B cell (primary cell): ENCODE measurements around the gene CCNB3. TPM values are rescaled to one million over a fixed set of nuclear protein-coding genes. Genes with fewer than 3 reads are reported as not detected.
"Not testable (repeated sequence)": the region's sequence is repeated elsewhere in the genome, so short reads cannot be mapped to it uniquely, and the experiment has no call there.

Experiments used
- ATAC-seq: fragments of 200-7000 bp; cut with Tn5 transposase; one replicate; pipeline ENCODE4 v1.10.0; 2021; ENCODE audit warnings: low read depth, mild to moderate bottlenecking, moderate number of reproducible peaks, moderate library complexity
- CTCF ChIA-PET: fragments of 350-600 bp; sonication (Branson Sonifier 250); formaldehyde crosslinking; loops from one replicate; lab custom pipeline; 2021; ENCODE audit warnings: antibody characterized with exemption, inconsistent platforms; lab: Charles Lee
- POLR2A ChIA-PET: fragments of 350-600 bp; sonication (Branson Sonifier 250); formaldehyde crosslinking; loops from one replicate; lab custom pipeline; 2021; ENCODE audit warnings: antibody characterized with exemption; lab: Charles Lee
- DNase-seq: peaks from one replicate; pipeline ENCODE4 v3.0.0; 2013
- H2AFZ ChIP-seq: 2 replicates; pipeline ENCODE4 v1.6.1; 2012; ENCODE audit warnings: mild to moderate bottlenecking, low read depth, low read length; ENCODE audit not compliant: insufficient read depth, poor library complexity, severe bottlenecking
- H3K27ac ChIP-seq, 2 donors: 1 replicate in 1 of 2; 2 replicates in 1 of 2; pipeline ENCODE4 v1.5.1; 2012 to 2013; ENCODE audit warnings: low read length in 2 of 2, mild to moderate bottlenecking in 2 of 2, moderate library complexity in 1 of 2
- H3K27me3 ChIP-seq, 4 experiments: fragments of 200-600 bp in 1 of 4; sonication (generic) in 1 of 4; replicated peaks in 1 of 4; 1 replicate in 2 of 4; 2 replicates in 2 of 4; pipeline versions ENCODE4 v1.6.1 to v1.7.0; 2013 to 2016; ENCODE audit warnings: low read length in 3 of 4, mild to moderate bottlenecking in 2 of 4, mixed read lengths in 1 of 4, moderate library complexity in 1 of 4; ENCODE audit not compliant: insufficient read depth in 4 of 4, control insufficient read depth in 3 of 4; ENCODE audit errors: control extremely low read depth in 1 of 4
- H3K36me3 ChIP-seq, 2 experiments: replicated peaks in 1 of 2; 1 replicate in 1 of 2; 2 replicates in 1 of 2; pipeline versions ENCODE4 v1.6.1 to v1.7.1; 2013; ENCODE audit warnings: low read length in 1 of 2; ENCODE audit not compliant: insufficient read depth in 2 of 2, control insufficient read depth in 1 of 2; ENCODE audit errors: control extremely low read depth in 1 of 2, extremely low read depth in 1 of 2
- H3K4me1 ChIP-seq, 2 donors: fragments of 200-600 bp in 1 of 2; sonication (generic) in 1 of 2; 1 replicate in 1 of 2; 2 replicates in 1 of 2; pipeline versions ENCODE4 v1.5.1 to v1.6.1; 2013 to 2017; ENCODE audit warnings: low read length in 2 of 2; ENCODE audit not compliant: control insufficient read depth in 2 of 2, insufficient read depth in 2 of 2
- H3K4me2 ChIP-seq: replicated peaks from 2 replicates; pipeline ENCODE3; 2012; ENCODE audit warnings: mild to moderate bottlenecking, low read depth, low read length; ENCODE audit not compliant: poor library complexity, severe bottlenecking
- H3K4me3 ChIP-seq, 5 experiments: fragments of 200-600 bp in 1 of 5; sonication (generic) in 1 of 5; 1 replicate in 3 of 5; 2 replicates in 2 of 5; pipeline versions ENCODE4 v1.5.1 to v1.7.0; 2011 to 2016; ENCODE audit warnings: low read length in 4 of 5, mild to moderate bottlenecking in 4 of 5, low read depth in 2 of 5, control low read depth in 1 of 5, moderate library complexity in 1 of 5; ENCODE audit not compliant: insufficient read depth in 1 of 5; ENCODE audit errors: control extremely low read depth in 1 of 5, extremely low read depth in 1 of 5
- H3K79me2 ChIP-seq: fragments of 200-600 bp; sonication (generic); one replicate; pipeline ENCODE4 v1.6.0; 2016; ENCODE audit warnings: low read length; ENCODE audit not compliant: control insufficient read depth, insufficient read depth
- H3K9ac ChIP-seq: fragments of 200-600 bp; sonication (generic); 2 replicates; pipeline ENCODE4 v1.6.1; 2017; ENCODE audit warnings: mild to moderate bottlenecking, low read length, moderate library complexity
- H3K9me3 ChIP-seq, 3 donors: one replicate each; pipeline versions ENCODE4 v1.6.1 to v1.7.1; 2013; ENCODE audit warnings: low read length in 2 of 3; ENCODE audit not compliant: control insufficient read depth in 2 of 3, insufficient read depth in 1 of 3; ENCODE audit errors: control extremely low read depth in 1 of 3
- H4K20me1 ChIP-seq: 2 replicates; pipeline ENCODE4 v1.6.0; 2012; ENCODE audit warnings: mild to moderate bottlenecking, low read length; ENCODE audit not compliant: insufficient read depth, control insufficient read depth, poor library complexity, severe bottlenecking
- H3K27ac Mint-ChIP-seq: one replicate; pipeline ENCODE4 v1.8.0; 2021; ENCODE audit warnings: mixed read lengths
- H3K27me3 Mint-ChIP-seq: one replicate; pipeline ENCODE4 v1.8.0; 2021; ENCODE audit warnings: mixed read lengths
- H3K4me1 Mint-ChIP-seq: one replicate; pipeline ENCODE4 v1.8.0; 2021; ENCODE audit warnings: mixed read lengths
- H3K4me3 Mint-ChIP-seq: one replicate; pipeline ENCODE4 v1.8.0; 2021; ENCODE audit warnings: mixed read lengths
- H3K9me3 Mint-ChIP-seq: one replicate; pipeline ENCODE4 v1.8.0; 2022; ENCODE audit warnings: mixed read lengths; ENCODE audit not compliant: insufficient read depth
- EZH2 ChIP-seq: IDR thresholded peaks from 2 replicates; pipeline ENCODE4 v1.6.1; 2012; ENCODE audit warnings: borderline replicate concordance, low read depth, mild to moderate bottlenecking, moderate library complexity, low read length; ENCODE audit not compliant: insufficient read depth, poor library complexity, severe bottlenecking
- WGBS: methylation state at CpG from one replicate; pipeline ENCODE4 v1.1.5; 2013; ENCODE audit warnings: missing lambda C conversion rate; ENCODE audit not compliant: insufficient coverage; 5-methylcytosine and 5-hydroxymethylcytosine counted together
- intact Hi-C: fragments of 100-400 bp; cut with micrococcal nuclease; formaldehyde crosslinking; loops from one replicate; pipeline ENCODE4 v1.10.0; 2022
- polyA plus RNA-seq: library from polyadenylated mRNA; depleted of rRNA; stranded (reverse); fragments of >200 nt; gene quantifications from 2 replicates; pipeline ENCODE4 v1.2.3, GENCODE V29; 2012
- total RNA-seq, 2 donors: library from RNA; stranded (reverse); fragments of 120-200 nt in 1 of 2; gene quantifications; 1 replicate in 1 of 2; 2 replicates in 1 of 2; pipeline versions ENCODE4 v1.2.3 to v1.2.4, GENCODE V29; 2013 to 2022
- TF ChIP-seq, protein P1 (sequence below): fragments of 200-600 bp; IDR thresholded peaks from one replicate; pipeline ENCODE4 v1.8.0; 2022; ENCODE audit warnings: antibody characterized with exemption, mild to moderate bottlenecking

Gene CCNB3
- total and polyA plus RNA-seq, 2 donors (not counting 1 experiment from before 2014, with no cell fraction given): 0.07 to 0.19 TPM

DNA sequence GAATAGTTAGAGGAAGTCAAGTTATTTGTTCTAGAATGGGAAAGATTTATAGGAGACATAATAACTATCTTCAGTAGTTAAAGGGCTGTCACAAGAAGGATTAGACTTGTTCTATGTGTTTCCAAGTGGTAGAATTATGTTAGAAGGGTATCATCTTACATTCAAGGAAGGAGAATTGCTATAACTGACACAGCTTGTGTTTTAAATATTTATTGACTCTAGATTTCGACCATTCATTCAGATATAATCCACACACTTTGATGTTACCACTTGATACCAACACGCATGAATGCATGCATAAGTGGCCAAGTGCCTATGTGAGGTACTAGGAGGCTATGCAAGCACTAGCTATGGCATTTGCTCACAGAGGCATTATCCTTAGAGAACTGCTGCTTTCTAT is 122.7 kb downstream of the CCNB3 start:
- Mint-ChIP-seq H3K9me3 (no peaks in the 10 kb centered on the region), H3K4me1 (no peaks in the 10 kb centered on the region), H3K27me3 (no peaks in the 10 kb centered on the region), H3K4me3 (no peak overlapping the region), H3K27ac (no peak overlapping the region)
- no peak overlapping the region for H2AFZ ChIP-seq
- no peaks in the 10 kb centered on the region for H3K79me2 ChIP-seq
- no peaks in the 10 kb centered on the region for H3K36me3 ChIP-seq
- H3K4me1 ChIP-seq: no peaks in the 10 kb centered on the region
- DNase-seq: no peak
- no peaks in the 10 kb centered on the region for H3K9me3 ChIP-seq
- no peak for ATAC-seq
- H3K9ac ChIP-seq: no peak overlapping the region
- no peaks in the 10 kb centered on the region for H3K27me3 ChIP-seq
- intact Hi-C loops: no loop called here
- H3K4me2 ChIP-seq: no peak overlapping the region
- ChIA-PET POLR2A (no interaction called here), CTCF (no interaction called here)
- TF ChIP-seq, protein P1, sequence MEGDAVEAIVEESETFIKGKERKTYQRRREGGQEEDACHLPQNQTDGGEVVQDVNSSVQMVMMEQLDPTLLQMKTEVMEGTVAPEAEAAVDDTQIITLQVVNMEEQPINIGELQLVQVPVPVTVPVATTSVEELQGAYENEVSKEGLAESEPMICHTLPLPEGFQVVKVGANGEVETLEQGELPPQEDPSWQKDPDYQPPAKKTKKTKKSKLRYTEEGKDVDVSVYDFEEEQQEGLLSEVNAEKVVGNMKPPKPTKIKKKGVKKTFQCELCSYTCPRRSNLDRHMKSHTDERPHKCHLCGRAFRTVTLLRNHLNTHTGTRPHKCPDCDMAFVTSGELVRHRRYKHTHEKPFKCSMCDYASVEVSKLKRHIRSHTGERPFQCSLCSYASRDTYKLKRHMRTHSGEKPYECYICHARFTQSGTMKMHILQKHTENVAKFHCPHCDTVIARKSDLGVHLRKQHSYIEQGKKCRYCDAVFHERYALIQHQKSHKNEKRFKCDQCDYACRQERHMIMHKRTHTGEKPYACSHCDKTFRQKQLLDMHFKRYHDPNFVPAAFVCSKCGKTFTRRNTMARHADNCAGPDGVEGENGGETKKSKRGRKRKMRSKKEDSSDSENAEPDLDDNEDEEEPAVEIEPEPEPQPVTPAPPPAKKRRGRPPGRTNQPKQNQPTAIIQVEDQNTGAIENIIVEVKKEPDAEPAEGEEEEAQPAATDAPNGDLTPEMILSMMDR: no peak
- TF ChIP-seq EZH2: no peak
- no CpG with 5 or more reads among the region's 2 CpGs for WGBS
- H3K4me3 ChIP-seq: no peak overlapping the region
- no peaks in the 10 kb centered on the region for H4K20me1 ChIP-seq
- no peak overlapping the region for H3K27ac ChIP-seq

DNA sequence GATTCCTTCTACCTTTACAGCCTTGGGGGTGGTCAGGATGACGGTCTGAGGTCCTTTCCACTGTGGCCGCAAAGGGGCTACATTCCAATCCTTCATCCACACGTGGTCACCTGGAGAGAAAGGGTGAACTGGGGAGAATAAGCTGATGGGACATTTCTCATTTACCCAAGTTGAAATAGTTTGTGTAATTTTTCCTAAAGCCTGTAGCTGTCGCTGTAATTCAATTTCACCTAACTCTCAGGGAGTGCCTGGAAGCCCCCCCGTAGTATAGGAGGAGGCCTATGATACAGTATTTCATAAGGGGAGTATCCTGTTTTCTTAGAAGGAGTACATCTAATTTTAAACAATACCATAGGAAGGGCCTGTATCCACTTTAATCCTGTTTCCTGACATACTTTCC is 128.1 kb downstream of the CCNB3 start:
- ATAC-seq, H2AFZ ChIP-seq, H3K9ac ChIP-seq, H3K27ac ChIP-seq, H3K79me2 ChIP-seq, H3K27me3 ChIP-seq, H3K9me3 Mint-ChIP-seq, H3K9me3 ChIP-seq, CTCF ChIA-PET, H3K4me2 ChIP-seq, H4K20me1 ChIP-seq, H3K36me3 ChIP-seq, POLR2A ChIA-PET, H3K4me3 ChIP-seq, H3K4me1 ChIP-seq, H3K27me3 Mint-ChIP-seq, H3K27ac Mint-ChIP-seq, H3K4me3 Mint-ChIP-seq, DNase-seq, intact Hi-C loops, H3K4me1 Mint-ChIP-seq: not testable (repeated sequence)
- no CpG with 5 or more reads among the region's 5 CpGs for WGBS
